Karpas-422 (cell line): ENCODE data around the gene CEP192. TPM values are rescaled to one million over a fixed set of nuclear protein-coding genes. Genes with fewer than 3 reads are reported as not detected.

Experiments
- DNase-seq: peaks from one replicate; pipeline ENCODE4 v3.0.0-alpha.2; 2015
- H2AFZ ChIP-seq: fragments of 200-600 bp; sonication (generic); 2 replicates; pipeline ENCODE4 v1.6.1; 2014; ENCODE audit warnings: antibody characterized with exemption, low read length, mixed read lengths
- H3K27ac ChIP-seq: fragments of 200-600 bp; sonication (generic); 2 replicates; pipeline ENCODE4 v1.5.1; 2014; ENCODE audit warnings: mild to moderate bottlenecking, low read length, moderate library complexity
- H3K27me3 ChIP-seq: fragments of 200-600 bp; sonication (generic); 2 replicates; pipeline ENCODE4 v1.6.1; 2014; ENCODE audit warnings: low read length, mixed read lengths
- H3K36me3 ChIP-seq: fragments of 200-600 bp; sonication (generic); 2 replicates; pipeline ENCODE4 v1.6.1; 2014; ENCODE audit warnings: low read length, mixed read lengths; ENCODE audit not compliant: insufficient read depth
- H3K4me1 ChIP-seq: fragments of 200-600 bp; sonication (generic); 2 replicates; pipeline ENCODE4 v1.6.1; 2014; ENCODE audit warnings: mild to moderate bottlenecking, low read length, mixed read lengths
- H3K4me2 ChIP-seq: fragments of 200-600 bp; sonication (generic); 2 replicates; pipeline ENCODE4 v1.6.1; 2014; ENCODE audit warnings: low read length, low read depth, mild to moderate bottlenecking; ENCODE audit not compliant: poor library complexity, severe bottlenecking
- H3K4me3 ChIP-seq: fragments of 200-600 bp; sonication (generic); 2 replicates; pipeline ENCODE4 v1.5.1; 2014; ENCODE audit warnings: mild to moderate bottlenecking, antibody characterized with exemption, low read length, mixed read lengths
- H3K79me2 ChIP-seq: fragments of 200-600 bp; sonication (generic); 2 replicates; pipeline ENCODE4 v1.6.1; 2014; ENCODE audit warnings: mild to moderate bottlenecking, low read length, mixed read lengths
- H3K9ac ChIP-seq: fragments of 200-600 bp; sonication (generic); 2 replicates; pipeline ENCODE4 v1.6.0; 2014; ENCODE audit warnings: low read length
- H3K9me2 ChIP-seq: fragments of 200-600 bp; sonication (generic), shearing (Covaris generic); replicated peaks from 2 replicates; pipeline ENCODE4 v1.6.0; 2014; ENCODE audit warnings: mild to moderate bottlenecking, low read length, moderate library complexity; ENCODE audit not compliant: insufficient read depth
- H3K9me3 ChIP-seq: fragments of 300-700, 200-600 bp; sonication (generic); 2 replicates; pipeline ENCODE4 v1.6.1; 2014; ENCODE audit warnings: low read length, mixed read lengths
- H4K20me1 ChIP-seq: fragments of 200-600 bp; sonication (generic); 2 replicates; pipeline ENCODE4 v1.6.1; 2014; ENCODE audit warnings: mild to moderate bottlenecking, antibody characterized with exemption, low read length, low read depth; ENCODE audit not compliant: insufficient read depth
- total RNA-seq: library from RNA; depleted of rRNA; stranded (reverse); fragments of >200 nt; shearing (Covaris generic); gene quantifications from 2 replicates; pipeline ENCODE4 v1.2.3, GENCODE V29; 2014; ENCODE audit warnings: low replicate concordance

Gene CEP192
- total RNA-seq, 1 experiment from 2014 or later, result 37.9 TPM

- Histone ChIP-seq H3K4me2 (peak overlapping the region; percentile 84), H3K27me3 (no peaks in the 10 kb centered on the region), H3K9me2 (no peaks in the 10 kb centered on the region), H4K20me1 (no peaks in the 10 kb centered on the region), H3K36me3 (no peaks in the 10 kb centered on the region), H3K4me1 (peaks cover 32% of the 10 kb centered on the region), H3K9ac (peak overlapping the region; percentile 88), H3K79me2 (no peaks in the 10 kb centered on the region), H2AFZ (peak overlapping the region; percentile 95), H3K4me3 (peak overlapping the region; percentile 68), H3K27ac (peak overlapping the region; percentile 67), H3K9me3 (no peaks in the 10 kb centered on the region)
- DNase-seq, result peak; percentile 77
Measured at GRCh38 chr18:13136904-13137669, 145.9 kb downstream of the CEP192 start.

- H3K9me2 ChIP-seq, result no peaks in the 10 kb centered on the region
- H2AFZ ChIP-seq, result peak overlapping the region; percentile 95; the same call in 1 of the 2 replicates
- H4K20me1 ChIP-seq, result no peaks in the 10 kb centered on the region
- H3K4me2 ChIP-seq, result peak overlapping the region; percentile 84
- DNase-seq, result peak; percentile 89
- no peaks in the 10 kb centered on the region for H3K36me3 ChIP-seq
- peaks cover 3% of the 10 kb centered on the region; the same call in 1 of the 2 replicates for H3K9me3 ChIP-seq
- peaks cover 32% of the 10 kb centered on the region for H3K4me1 ChIP-seq
- peak overlapping the region; percentile 68 for H3K4me3 ChIP-seq
- no peaks in the 10 kb centered on the region for H3K27me3 ChIP-seq
- no peaks in the 10 kb centered on the region for H3K79me2 ChIP-seq
- peak overlapping the region; percentile 67 for H3K27ac ChIP-seq
- H3K9ac ChIP-seq, result peak overlapping the region; percentile 88
Measured at GRCh38 chr18:13137670-13138419, 146.7 kb downstream of the CEP192 start.

GRCh38 chr18:13138420-13139139, 147.4 kb downstream of the CEP192 start:
- Histone ChIP-seq H3K4me1 (peaks cover 32% of the 10 kb centered on the region), H3K79me2 (no peaks in the 10 kb centered on the region), H3K4me3 (no peak overlapping the region), H4K20me1 (no peaks in the 10 kb centered on the region), H3K9me3 (peaks cover 3% of the 10 kb centered on the region; the same call in 1 of the 2 replicates), H3K27me3 (no peaks in the 10 kb centered on the region), H3K9ac (no peak overlapping the region), H3K9me2 (no peaks in the 10 kb centered on the region), H3K36me3 (no peaks in the 10 kb centered on the region), H2AFZ (no peak overlapping the region), H3K27ac (no peak overlapping the region), H3K4me2 (no peak overlapping the region)
- DNase-seq, result no peak

DNA sequence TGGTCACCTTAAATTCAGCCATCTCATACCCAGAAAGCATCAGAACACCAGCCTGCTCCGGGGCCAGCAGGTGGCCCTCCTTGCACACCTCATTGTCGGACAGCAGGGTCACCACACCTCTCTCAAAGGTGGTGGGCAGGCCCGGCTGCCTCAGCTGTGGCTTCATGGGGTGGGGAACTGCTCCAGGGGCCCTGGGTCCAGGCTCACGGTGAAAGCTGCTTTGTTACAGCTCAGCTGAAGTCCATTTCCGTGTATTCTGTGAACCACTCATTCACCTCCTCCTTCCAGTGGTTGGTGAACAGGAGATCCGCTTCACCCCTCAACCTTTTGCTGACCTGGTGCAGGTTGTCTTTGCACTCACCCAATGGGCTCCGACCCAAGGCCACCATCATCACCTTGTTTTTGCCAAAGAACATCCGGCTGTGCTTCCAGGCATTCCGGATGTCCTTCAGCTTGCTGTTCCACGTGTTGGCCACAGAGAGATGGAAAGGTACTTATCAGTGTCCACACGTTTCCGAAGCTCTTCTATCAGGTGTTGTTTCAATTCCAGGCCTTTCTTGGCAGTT, 148.8 kb downstream of the CEP192 start:
- Histone ChIP-seq H2AFZ (no peak overlapping the region), H3K27me3 (no peaks in the 10 kb centered on the region), H3K9me3 (peaks cover 3% of the 10 kb centered on the region; the same call in 1 of the 2 replicates), H4K20me1 (no peaks in the 10 kb centered on the region), H3K9me2 (no peaks in the 10 kb centered on the region), H3K79me2 (no peaks in the 10 kb centered on the region), H3K36me3 (no peaks in the 10 kb centered on the region), H3K4me1 (peaks cover 32% of the 10 kb centered on the region), H3K4me3 (no peak overlapping the region), H3K27ac (no peak overlapping the region), H3K9ac (no peak overlapping the region), H3K4me2 (no peak overlapping the region)
- DNase-seq, result no peak

DNA sequence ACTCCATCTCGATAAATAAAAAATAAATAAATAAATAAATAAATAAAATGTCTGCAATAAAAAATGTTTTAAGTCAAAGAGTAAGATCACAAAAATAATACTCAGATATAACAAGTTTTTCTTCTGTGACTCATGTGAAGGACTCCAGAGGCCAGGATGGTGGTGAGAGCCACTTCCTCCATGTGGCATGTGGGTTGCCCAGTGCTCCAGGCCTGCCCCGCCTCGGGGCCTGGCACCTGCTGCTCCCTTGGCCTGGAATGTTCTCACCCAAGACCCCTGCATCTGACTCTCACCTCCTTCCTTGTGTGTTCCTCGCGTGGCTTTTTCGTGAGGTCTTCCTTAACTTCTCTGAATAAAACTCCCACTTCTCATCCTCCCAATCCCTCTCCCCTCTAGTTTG, 150.0 kb downstream of the CEP192 start:
- H3K4me3 ChIP-seq, result no peak overlapping the region
- H3K4me2 ChIP-seq, result no peak overlapping the region
- no peaks in the 10 kb centered on the region for H3K9me2 ChIP-seq
- no peaks in the 10 kb centered on the region for H3K27me3 ChIP-seq
- H2AFZ ChIP-seq, result no peak overlapping the region
- H3K36me3 ChIP-seq, result no peaks in the 10 kb centered on the region
- no peak overlapping the region for H3K9ac ChIP-seq
- no peaks in the 10 kb centered on the region for H3K79me2 ChIP-seq
- H3K9me3 ChIP-seq, result peaks cover 3% of the 10 kb centered on the region; the same call in 1 of the 2 replicates
- no peak for DNase-seq
- H4K20me1 ChIP-seq, result no peaks in the 10 kb centered on the region
- H3K27ac ChIP-seq, result no peak overlapping the region
- peaks cover 26% of the 10 kb centered on the region for H3K4me1 ChIP-seq

DNA sequence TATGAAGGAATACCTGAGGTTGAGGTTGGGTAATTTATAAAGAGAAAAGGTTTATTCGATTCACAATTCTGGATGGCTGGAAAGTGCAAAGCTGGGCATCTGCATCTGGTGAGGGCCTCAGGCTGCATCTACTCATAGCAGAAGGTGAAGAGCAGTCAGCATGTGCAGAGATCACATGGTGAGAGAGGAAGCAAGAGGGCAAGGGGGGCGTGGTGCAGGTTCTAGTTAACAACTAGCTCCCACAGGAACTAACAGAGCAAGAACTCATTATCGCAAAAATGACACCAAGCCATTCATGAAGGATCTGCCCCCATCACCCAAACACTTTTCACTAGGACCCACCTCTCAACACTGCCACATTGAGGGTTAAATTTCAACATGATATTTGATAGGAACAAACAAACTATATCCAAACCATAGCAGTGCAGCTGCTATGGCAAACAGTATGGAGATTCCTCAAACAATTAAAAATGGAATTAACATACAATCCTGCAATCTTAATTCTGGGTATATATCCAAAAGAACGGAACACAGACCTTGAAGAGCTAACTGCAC, 154.6 kb downstream of the CEP192 start:
- H3K9me3 ChIP-seq, result peaks cover 3% of the 10 kb centered on the region; the same call in 1 of the 2 replicates
- H3K9me2 ChIP-seq, result no peaks in the 10 kb centered on the region
- H3K79me2 ChIP-seq, result no peaks in the 10 kb centered on the region
- DNase-seq, result peak; percentile 60
- H3K4me1 ChIP-seq, result peaks cover 10% of the 10 kb centered on the region
- no peak overlapping the region for H3K4me2 ChIP-seq
- H4K20me1 ChIP-seq, result no peaks in the 10 kb centered on the region
- H3K9ac ChIP-seq, result no peak overlapping the region
- no peak overlapping the region for H3K27ac ChIP-seq
- no peaks in the 10 kb centered on the region for H3K27me3 ChIP-seq
- no peak overlapping the region for H2AFZ ChIP-seq
- no peak overlapping the region for H3K4me3 ChIP-seq
- H3K36me3 ChIP-seq, result no peaks in the 10 kb centered on the region

DNA sequence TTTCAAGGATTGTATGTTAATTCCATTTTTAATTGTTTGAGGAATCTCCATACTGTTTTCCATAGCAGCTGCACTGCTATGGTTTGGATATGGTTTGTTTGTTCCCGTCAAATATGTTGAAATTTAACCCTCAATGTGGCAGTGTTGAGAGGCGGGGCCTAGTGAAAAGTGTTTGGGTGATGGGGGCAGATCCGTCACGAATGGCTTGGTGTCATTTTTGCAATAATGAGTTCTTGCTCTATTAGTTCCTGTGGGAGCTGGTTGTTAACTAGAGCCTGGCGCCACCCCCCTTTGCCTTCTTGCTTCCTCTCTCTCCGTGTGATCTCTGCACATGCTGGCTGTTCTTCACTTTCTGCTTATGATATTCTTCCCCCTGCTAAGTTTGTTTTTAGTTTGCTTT, 156.0 kb downstream of the CEP192 start:
- no peaks in the 10 kb centered on the region for H3K27me3 ChIP-seq
- H3K79me2 ChIP-seq, result no peaks in the 10 kb centered on the region
- H3K9me3 ChIP-seq, result peaks cover 3% of the 10 kb centered on the region; the same call in 1 of the 2 replicates
- peaks cover 10% of the 10 kb centered on the region for H3K4me1 ChIP-seq
- no peaks in the 10 kb centered on the region for H3K36me3 ChIP-seq
- H3K9ac ChIP-seq, result no peak overlapping the region
- no peak overlapping the region for H3K4me3 ChIP-seq
- DNase-seq, result peak; percentile 70
- no peak overlapping the region for H3K27ac ChIP-seq
- H4K20me1 ChIP-seq, result no peaks in the 10 kb centered on the region
- no peak overlapping the region; the same call in 1 of the 2 replicates for H2AFZ ChIP-seq
- peak overlapping the region; percentile 25 for H3K4me2 ChIP-seq
- no peaks in the 10 kb centered on the region for H3K9me2 ChIP-seq
